IMR-90 (cell line): Measurements from ENCODE around the gene ISX. TPM values are rescaled to one million over a fixed set of nuclear protein-coding genes. Genes with fewer than 3 reads are reported as not detected.

Source experiments
- ATAC-seq: fragments of 200-7000 bp; cut with Tn5 transposase; 2 replicates; pipeline ENCODE4 v1.9.1; 2020; ENCODE audit warnings: low read depth, mild to moderate bottlenecking, moderate library complexity
- BruUV-seq: library from RNA; stranded (reverse); fragments of 400-500 nt; replicated peaks from 2 replicates; lab custom pipeline; 2021; lab: Mats Ljungman, UMichigan
- CTCF ChIA-PET: fragments of 300-600 bp; formaldehyde crosslinking; extraction: SDS; loops from one replicate; lab custom pipeline; 2021; ENCODE audit warnings: antibody characterized with exemption; lab: Yijun Ruan, JAX
- POLR2A ChIA-PET: fragments of 300-600 bp; sonication (Branson Sonifier 250); formaldehyde crosslinking; loops from one replicate; lab custom pipeline; 2022; ENCODE audit warnings: antibody characterized with exemption; ENCODE audit not compliant: unreplicated experiment; lab: Charles Lee
- DNase-seq: peaks from one replicate; pipeline ENCODE4 v3.0.0; 2013
- H2AFZ ChIP-seq: replicated peaks from 2 replicates; pipeline ENCODE3; 2013; ENCODE audit warnings: low read length, mild to moderate bottlenecking; ENCODE audit not compliant: poor library complexity
- H2AK5ac ChIP-seq: 2 replicates; pipeline ENCODE4 v1.6.1; 2013; ENCODE audit warnings: low read depth, low read length, inconsistent platforms
- H2AK9ac ChIP-seq: replicated peaks from 2 replicates; pipeline ENCODE3; 2013; ENCODE audit warnings: mild to moderate bottlenecking, low read depth, low read length, moderate library complexity; ENCODE audit not compliant: poor library complexity
- H2BK120ac ChIP-seq: 2 replicates; pipeline ENCODE4 v1.6.1; 2013; ENCODE audit warnings: low read depth, low read length, inconsistent platforms
- H2BK15ac ChIP-seq: 3 replicates; pipeline ENCODE4 v1.6.1; 2013; ENCODE audit warnings: low read depth, low read length, inconsistent platforms
- H2BK20ac ChIP-seq: 2 replicates; pipeline ENCODE4 v1.6.1; 2013; ENCODE audit warnings: low read depth, mild to moderate bottlenecking, inconsistent platforms, low read length, moderate library complexity
- H2BK5ac ChIP-seq: 2 replicates; pipeline ENCODE4 v1.6.1; 2013; ENCODE audit warnings: mild to moderate bottlenecking, low read depth, low read length, inconsistent platforms; ENCODE audit not compliant: poor library complexity, severe bottlenecking
- H3K14ac ChIP-seq: replicated peaks from 2 replicates; pipeline ENCODE4 v1.6.1; 2013; ENCODE audit warnings: low read depth, low read length, inconsistent platforms
- H3K18ac ChIP-seq: 2 replicates; pipeline ENCODE4 v1.6.1; 2013; ENCODE audit warnings: low read depth, low read length, control low read depth
- H3K23ac ChIP-seq: 2 replicates; pipeline ENCODE4 v1.6.1; 2013; ENCODE audit warnings: low read depth, low read length, inconsistent platforms
- H3K27ac ChIP-seq: 2 replicates; pipeline ENCODE4 v1.5.1; 2013; ENCODE audit warnings: mild to moderate bottlenecking, control low read depth, low read length; ENCODE audit not compliant: insufficient read depth
- H3K27me3 ChIP-seq: 2 replicates; pipeline ENCODE4 v1.6.1; 2013; ENCODE audit warnings: low read length; ENCODE audit not compliant: control insufficient read depth, insufficient read depth
- H3K36me3 ChIP-seq: 2 replicates; pipeline ENCODE4 v1.6.1; 2013; ENCODE audit warnings: low read length, mixed read lengths; ENCODE audit not compliant: control insufficient read depth, insufficient read depth
- H3K4ac ChIP-seq: 2 replicates; pipeline ENCODE4 v1.6.1; 2013; ENCODE audit warnings: low read depth, low read length, inconsistent platforms
- H3K4me1 ChIP-seq: 2 replicates; pipeline ENCODE4 v1.6.1; 2013; ENCODE audit warnings: low read length, mixed read lengths; ENCODE audit not compliant: control insufficient read depth, insufficient read depth
- H3K4me2 ChIP-seq: 2 replicates; pipeline ENCODE4 v1.6.1; 2013; ENCODE audit warnings: low read depth, mild to moderate bottlenecking, control low read depth, low read length, moderate library complexity
- H3K4me3 ChIP-seq: 2 replicates; pipeline ENCODE4 v1.5.1; 2013; ENCODE audit warnings: low read depth, mild to moderate bottlenecking, control low read depth, low read length, moderate library complexity; ENCODE audit not compliant: insufficient read depth
- H3K56ac ChIP-seq: 2 replicates; pipeline ENCODE4 v1.6.1; 2013; ENCODE audit warnings: low read length, inconsistent platforms; ENCODE audit not compliant: insufficient read depth; ENCODE audit errors: extremely low read depth
- H3K79me1 ChIP-seq, 2 experiments: 2 replicates each; pipeline ENCODE4 v1.6.1; 2013; ENCODE audit warnings: low read length in 2 of 2, inconsistent platforms in 1 of 2, low read depth in 1 of 2
- H3K9ac ChIP-seq: 2 replicates; pipeline ENCODE4 v1.6.1; 2013; ENCODE audit warnings: low read depth, low read length, control low read depth
- H3K9me1 ChIP-seq: 2 replicates; pipeline ENCODE4 v1.6.1; 2013; ENCODE audit warnings: low read length, inconsistent platforms; ENCODE audit not compliant: insufficient read depth
- H3K9me3 ChIP-seq: 2 replicates; pipeline ENCODE4 v1.6.1; 2013; ENCODE audit warnings: low read length; ENCODE audit not compliant: control insufficient read depth, insufficient read depth
- H4K20me1 ChIP-seq: 2 replicates; pipeline ENCODE4 v1.6.1; 2013; ENCODE audit warnings: low read length, inconsistent platforms; ENCODE audit not compliant: insufficient read depth
- H4K5ac ChIP-seq: 2 replicates; pipeline ENCODE4 v1.6.1; 2013; ENCODE audit warnings: mild to moderate bottlenecking, low read depth, low read length, control low read depth
- H4K8ac ChIP-seq, 2 experiments: 2 replicates each; pipeline ENCODE4 v1.6.1; 2013; ENCODE audit warnings: low read depth in 2 of 2, low read length in 2 of 2, control low read depth in 1 of 2, inconsistent platforms in 1 of 2
- H4K91ac ChIP-seq: 2 replicates; pipeline ENCODE4 v1.6.1; 2013; ENCODE audit warnings: low read depth, low read length, inconsistent platforms; ENCODE audit not compliant: insufficient read depth
- BHLHE40 ChIP-seq: fragments of 150-350 bp; IDR thresholded peaks from 2 replicates; pipeline ENCODE4 v1.6.1; 2016; ENCODE audit warnings: mild to moderate bottlenecking, low read depth, low read length
- CEBPB ChIP-seq: IDR thresholded peaks from 2 replicates; pipeline ENCODE4 v1.6.1; 2012; ENCODE audit warnings: low read depth, low read length, improper control_type of control experiment
- CHD1 ChIP-seq: IDR thresholded peaks from 2 replicates; pipeline ENCODE4 v1.6.1; 2012; ENCODE audit warnings: low read depth, low read length, improper control_type of control experiment
- CTCF ChIP-seq: conservative IDR thresholded peaks from 2 replicates; pipeline ENCODE4 v1.5.1; 2012; ENCODE audit warnings: mild to moderate bottlenecking, low read depth, low read length, improper control_type of control experiment
- ELK1 ChIP-seq: fragments of 150-350 bp; IDR thresholded peaks from 2 replicates; pipeline ENCODE4 v1.6.1; 2016; ENCODE audit warnings: low read depth, mild to moderate bottlenecking, low read length, moderate library complexity, borderline replicate concordance
- FOS ChIP-seq: fragments of 150-350 bp; IDR thresholded peaks from 2 replicates; pipeline ENCODE4 v1.6.1; 2016; ENCODE audit warnings: low read depth, low read length
- MAFK ChIP-seq: IDR thresholded peaks from 2 replicates; pipeline ENCODE4 v1.6.1; 2012; ENCODE audit warnings: low read depth, low read length, improper control_type of control experiment
- MAZ ChIP-seq: IDR thresholded peaks from 2 replicates; pipeline ENCODE4 v1.6.1; 2012; ENCODE audit warnings: low read depth, mild to moderate bottlenecking, low read length, improper control_type of control experiment, moderate library complexity, borderline replicate concordance
- MXI1 ChIP-seq: IDR thresholded peaks from 2 replicates; pipeline ENCODE4 v1.6.1; 2012; ENCODE audit warnings: low read depth, mild to moderate bottlenecking, low read length, moderate library complexity, borderline replicate concordance
- NFE2L2 ChIP-seq: fragments of 150-350 bp; IDR thresholded peaks from 2 replicates; pipeline ENCODE4 v1.6.1; 2016; ENCODE audit warnings: low read depth, mild to moderate bottlenecking, low read length
- POLR2A ChIP-seq: IDR thresholded peaks from 2 replicates; pipeline ENCODE4 v1.6.1; 2012; ENCODE audit warnings: mild to moderate bottlenecking, low read depth, low read length
- RAD21 ChIP-seq: IDR thresholded peaks from 2 replicates; pipeline ENCODE4 v1.6.1; 2012; ENCODE audit warnings: low read length, improper control_type of control experiment
- SMC3 ChIP-seq: fragments of 150-350 bp; IDR thresholded peaks from 2 replicates; pipeline ENCODE4 v1.6.1; 2016; ENCODE audit warnings: low read depth, mild to moderate bottlenecking, antibody characterized with exemption, low read length, moderate library complexity
- USF2 ChIP-seq: fragments of 150-350 bp; IDR thresholded peaks from 2 replicates; pipeline ENCODE4 v1.6.1; 2017; ENCODE audit warnings: mild to moderate bottlenecking, antibody characterized with exemption, low read length, low read depth
- WGBS, 2 experiments: methylation state at CpG; one replicate each; pipeline versions ENCODE4 v1.1.5 to v1.1.7; 2013; ENCODE audit warnings: missing lambda C conversion rate in 2 of 2; ENCODE audit not compliant: insufficient read length in 1 of 2; ENCODE audit errors: extremely low coverage in 2 of 2; 5-methylcytosine and 5-hydroxymethylcytosine counted together
- dilution Hi-C: fragments of 300-500 bp; cut with HindIII; formaldehyde crosslinking; loops from one replicate; pipeline ENCODE4 v1.14.3; 2018; ENCODE audit warnings: low sequenced_read_pairs; ENCODE audit not compliant: unreplicated experiment
- in situ Hi-C: fragments of 300-500 bp; cut with MboI; formaldehyde crosslinking; loops from 3 replicates; pipeline ENCODE4 v1.14.3; 2019; ENCODE audit warnings: low sequenced_read_pairs, inconsistent platforms, mixed read lengths
- intact Hi-C: fragments of 100-400 bp; cut with micrococcal nuclease; formaldehyde crosslinking; loops from 2 replicates; pipeline ENCODE4 v1.10.0; 2022
- polyA plus RNA-seq, 3 experiments: library from polyadenylated mRNA; depleted of rRNA; stranded (reverse); fragments of >200 nt; gene quantifications; 2 replicates each; pipeline ENCODE4 v1.2.3, GENCODE V29; 2012; ENCODE audit warnings: low replicate concordance in 1 of 3
- total RNA-seq: library from RNA; depleted of rRNA; stranded (reverse); fragments of >200 nt; gene quantifications from 2 replicates; pipeline ENCODE4 v1.2.3, GENCODE V29; 2012

ISX gene
- total and polyA plus RNA-seq, 2 of the 4 experiments (the other 2 are of a cell fraction), result not detected

- H3K18ac ChIP-seq, result no peak overlapping the region
- no peak overlapping the region for H2AK9ac ChIP-seq
- H2AFZ ChIP-seq, result no peak overlapping the region
- H2BK20ac ChIP-seq, result no peak overlapping the region
- H2BK5ac ChIP-seq, result no peak overlapping the region
- no peak overlapping the region for H4K5ac ChIP-seq
- TF ChIP-seq POLR2A, result no peak
- no peak for TF ChIP-seq CTCF
- no peak for TF ChIP-seq FOS
- TF ChIP-seq MAZ, result no peak
- TF ChIP-seq USF2, result no peak
- no peak for TF ChIP-seq RAD21
- no peak for TF ChIP-seq ELK1
- TF ChIP-seq NFE2L2, result no peak
- no peak for TF ChIP-seq CEBPB
- no peak for TF ChIP-seq BHLHE40
- no peak for TF ChIP-seq MXI1
- TF ChIP-seq MAFK, result no peak
- no peak for TF ChIP-seq CHD1
- no peak for TF ChIP-seq SMC3
- no peak overlapping the region for H2AK5ac ChIP-seq
- no TSS peak for BruUV-seq
- no peaks in the 10 kb centered on the region for H3K27me3 ChIP-seq
- WGBS, 2 experiments, result no CpG with 5 or more reads among the region's 6 CpGs
- H4K8ac ChIP-seq, result no peak overlapping the region
- H3K9me3 ChIP-seq, result peaks cover 17% of the 10 kb centered on the region
- no peak overlapping the region for H3K23ac ChIP-seq
- H3K4me2 ChIP-seq, result no peak overlapping the region
- no peaks in the 10 kb centered on the region for H3K79me1 ChIP-seq
- H3K4ac ChIP-seq, result no peak overlapping the region
- H3K14ac ChIP-seq, result no peak overlapping the region
- ATAC-seq, result no peak
- H3K4me3 ChIP-seq, result no peak overlapping the region
- dilution Hi-C loops (no loop called here), intact Hi-C loops (no loop called here), in situ Hi-C loops (loop anchor here (25.0 kb wide), 1 partner anchor 1505 kb away; no protein-coding TSS in a partner anchor)
- H3K4me1 ChIP-seq, result no peaks in the 10 kb centered on the region
- ChIA-PET POLR2A (no interaction called here), CTCF (no interaction called here)
- H3K9ac ChIP-seq, result no peak overlapping the region
- H4K20me1 ChIP-seq, result no peaks in the 10 kb centered on the region
- H3K56ac ChIP-seq, result no peak overlapping the region
- H3K9me1 ChIP-seq, result no peaks in the 10 kb centered on the region
- H3K36me3 ChIP-seq, result no peaks in the 10 kb centered on the region
- H2BK15ac ChIP-seq, result no peak overlapping the region
- H2BK120ac ChIP-seq, result no peak overlapping the region
- H3K27ac ChIP-seq, result no peak overlapping the region
- no peak for DNase-seq
- H4K91ac ChIP-seq, result no peak overlapping the region
Measured at GRCh38 chr22:35016909-35017308, 49.0 kb upstream of the ISX start.
